CD4-positive, CD25-positive, alpha-beta regulatory T cell (primary cell): Measurements from ENCODE around the gene EML2. TPM values are rescaled to one million over a fixed set of nuclear protein-coding genes. Genes with fewer than 3 reads are reported as not detected.

Experiments used
- ATAC-seq, 2 donors: fragments of 150-1000 bp; cut with Tn5 transposase; one replicate each; pipeline ENCODE4 v1.10.0; 2021; ENCODE audit warnings: low read depth in 2 of 2, moderate number of reproducible peaks in 2 of 2, moderate library complexity in 1 of 2
- DNase-seq, 3 donors: peaks; one replicate each; pipeline versions ENCODE4 v3.0.0 to v3.0.0-alpha.2; 2012 to 2022; ENCODE audit warnings: mixed read lengths in 1 of 3
- H3K27ac ChIP-seq: one replicate; pipeline ENCODE4 v1.7.0; 2013; ENCODE audit warnings: mild to moderate bottlenecking, low read length; ENCODE audit not compliant: insufficient read depth, poor library complexity, severe bottlenecking
- H3K27me3 ChIP-seq: one replicate; pipeline ENCODE4 v1.7.0; 2013; ENCODE audit warnings: low read length; ENCODE audit not compliant: control insufficient read depth, insufficient read depth
- H3K36me3 ChIP-seq: one replicate; pipeline ENCODE4 v1.7.0; 2013; ENCODE audit warnings: mild to moderate bottlenecking, low read length, moderate library complexity; ENCODE audit not compliant: control insufficient read depth, insufficient read depth
- H3K4me1 ChIP-seq: 2 replicates; pipeline ENCODE4 v1.7.0; 2013; ENCODE audit warnings: mild to moderate bottlenecking, low read length; ENCODE audit not compliant: insufficient read depth, control insufficient read depth, poor library complexity, severe bottlenecking
- H3K4me3 ChIP-seq: one replicate; pipeline ENCODE4 v1.7.0; 2013; ENCODE audit warnings: low read depth, mild to moderate bottlenecking, low read length, moderate library complexity
- H3K9me3 ChIP-seq, 2 experiments: 1 replicate in 1 of 2; 2 replicates in 1 of 2; pipeline ENCODE4 v1.7.0; 2013; ENCODE audit warnings: low read length in 2 of 2, mild to moderate bottlenecking in 1 of 2, moderate library complexity in 1 of 2; ENCODE audit not compliant: control insufficient read depth in 2 of 2
- H3K27ac Mint-ChIP-seq, 3 donors: one replicate each; pipeline ENCODE4 v1.8.0; 2020 to 2022; ENCODE audit warnings: mild to moderate bottlenecking in 3 of 3, mixed read lengths in 3 of 3, moderate library complexity in 2 of 3
- H3K27me3 Mint-ChIP-seq: one replicate; pipeline ENCODE4 v1.8.0; 2022; ENCODE audit warnings: mild to moderate bottlenecking, mixed read lengths
- H3K36me3 Mint-ChIP-seq: one replicate; pipeline ENCODE4 v1.8.0; 2020; ENCODE audit warnings: mixed read lengths
- H3K4me1 Mint-ChIP-seq, 4 donors: one replicate each; pipeline ENCODE4 v1.8.0; 2020 to 2022; ENCODE audit warnings: mixed read lengths in 4 of 4, mild to moderate bottlenecking in 1 of 4
- H3K4me3 Mint-ChIP-seq, 4 donors: one replicate each; pipeline ENCODE4 v1.8.0; 2020 to 2022; ENCODE audit warnings: mild to moderate bottlenecking in 4 of 4, mixed read lengths in 4 of 4, moderate library complexity in 3 of 4
- H3K9me3 Mint-ChIP-seq, 7 donors: one replicate each; pipeline ENCODE4 v1.8.0; 2020 to 2022; ENCODE audit warnings: mixed read lengths in 7 of 7, mild to moderate bottlenecking in 3 of 7, moderate library complexity in 2 of 7
- polyA plus RNA-seq, 4 donors: library from polyadenylated mRNA; unstranded; fragments of 300-500 nt; fragmentation: Illumina TruSeq; gene quantifications; one replicate each; pipeline ENCODE4 v1.2.3, GENCODE V29; 2021
- total RNA-seq: library from RNA; stranded (reverse); gene quantifications from one replicate; pipeline ENCODE4 v1.2.3, GENCODE V29; 2022

EML2 gene
- total and polyA plus RNA-seq, 5 donors from 2014 or later, result 15.1 to 90.0 (median 21.2) TPM

- H3K4me3 Mint-ChIP-seq, result peak overlapping the region in 1 of 4 donors; percentile 35
- peak in 1 of 3 donors; percentile 31 for DNase-seq
- no peak overlapping the region for H3K27ac Mint-ChIP-seq
- H3K4me1 Mint-ChIP-seq, result peaks cover 7 to 21% (median 14%) of the 10 kb centered on the region in 4 donors
- H3K9me3 Mint-ChIP-seq, result peaks cover 0 to 3% (median 0%) of the 10 kb centered on the region in 7 donors
- peaks cover 9% of the 10 kb centered on the region for H3K4me1 ChIP-seq
- H3K36me3 ChIP-seq, result no peaks in the 10 kb centered on the region
- H3K4me3 ChIP-seq, result no peak overlapping the region
- no peaks in the 10 kb centered on the region for H3K36me3 Mint-ChIP-seq
- H3K27me3 ChIP-seq, result no peaks in the 10 kb centered on the region
- H3K27me3 Mint-ChIP-seq, result peaks cover 9% of the 10 kb centered on the region
- ATAC-seq, result no peak
- no peak overlapping the region for H3K27ac ChIP-seq
- H3K9me3 ChIP-seq, result no peaks in the 10 kb centered on the region
Measured at GRCh38 chr19:45663800-45664199, 24.6 kb upstream of the EML2 start.

- Histone ChIP-seq H3K36me3 (no peaks in the 10 kb centered on the region), H3K4me3 (no peak overlapping the region), H3K27me3 (no peaks in the 10 kb centered on the region), H3K9me3 (no peaks in the 10 kb centered on the region), H3K4me1 (no peaks in the 10 kb centered on the region), H3K27ac (no peak overlapping the region)
- H3K4me3 Mint-ChIP-seq, result no peak overlapping the region
- DNase-seq (no peak), ATAC-seq (no peak)
- H3K36me3 Mint-ChIP-seq, result no peaks in the 10 kb centered on the region
- peaks cover 0 to 3% (median 0%) of the 10 kb centered on the region in 7 donors for H3K9me3 Mint-ChIP-seq
- peaks cover 7% of the 10 kb centered on the region for H3K27me3 Mint-ChIP-seq
- H3K27ac Mint-ChIP-seq, result no peak overlapping the region
- H3K4me1 Mint-ChIP-seq, result peaks cover 0 to 7% (median 4%) of the 10 kb centered on the region in 4 donors
Measured at GRCh38 chr19:45660636-45661035, 21.4 kb upstream of the EML2 start.

GRCh38 chr19:45659096-45659729, 20.0 kb upstream of the EML2 start:
- no peaks in the 10 kb centered on the region for H3K36me3 Mint-ChIP-seq
- ATAC-seq (no peak), DNase-seq (no peak)
- H3K4me1 ChIP-seq, result no peaks in the 10 kb centered on the region
- H3K27me3 ChIP-seq, result no peaks in the 10 kb centered on the region
- no peak overlapping the region for H3K4me3 ChIP-seq
- no peaks in the 10 kb centered on the region for H3K9me3 ChIP-seq
- H3K4me1 Mint-ChIP-seq, result peaks cover 0 to 4% (median 1%) of the 10 kb centered on the region in 4 donors
- no peak overlapping the region for H3K27ac ChIP-seq
- peaks cover 7% of the 10 kb centered on the region for H3K27me3 Mint-ChIP-seq
- peak overlapping the region in 1 of 3 donors; percentile 39 for H3K27ac Mint-ChIP-seq
- no peaks in the 10 kb centered on the region for H3K36me3 ChIP-seq
- peaks cover 0 to 3% (median 0%) of the 10 kb centered on the region in 7 donors for H3K9me3 Mint-ChIP-seq
- no peak overlapping the region for H3K4me3 Mint-ChIP-seq

- H3K27ac ChIP-seq, result no peak overlapping the region
- no peak for DNase-seq
- H3K27me3 ChIP-seq, result no peaks in the 10 kb centered on the region
- H3K4me3 ChIP-seq, result no peak overlapping the region
- H3K9me3 ChIP-seq, result no peaks in the 10 kb centered on the region
- Mint-ChIP-seq H3K36me3 (no peaks in the 10 kb centered on the region), H3K4me3 (no peak overlapping the region), H3K27me3 (peaks cover 7% of the 10 kb centered on the region), H3K9me3 (peaks cover 0 to 3% (median 0%) of the 10 kb centered on the region in 7 donors), H3K4me1 (no peaks in the 10 kb centered on the region), H3K27ac (no peak overlapping the region)
- no peak for ATAC-seq
- no peaks in the 10 kb centered on the region for H3K4me1 ChIP-seq
- H3K36me3 ChIP-seq, result no peaks in the 10 kb centered on the region
Measured at GRCh38 chr19:45657520-45658167, 18.4 kb upstream of the EML2 start.

- Mint-ChIP-seq H3K36me3 (no peaks in the 10 kb centered on the region), H3K27me3 (peaks cover 12% of the 10 kb centered on the region), H3K27ac (no peak overlapping the region), H3K4me3 (no peak overlapping the region), H3K9me3 (no peaks in the 10 kb centered on the region), H3K4me1 (no peaks in the 10 kb centered on the region)
- no peak for DNase-seq
- ATAC-seq, result no peak
- no peaks in the 10 kb centered on the region for H3K4me1 ChIP-seq
- no peak overlapping the region for H3K4me3 ChIP-seq
- no peaks in the 10 kb centered on the region for H3K9me3 ChIP-seq
- H3K27ac ChIP-seq, result no peak overlapping the region
- no peaks in the 10 kb centered on the region for H3K27me3 ChIP-seq
- no peaks in the 10 kb centered on the region for H3K36me3 ChIP-seq
Measured at GRCh38 chr19:45655073-45655472, 15.9 kb upstream of the EML2 start.

- Histone ChIP-seq H3K27me3 (no peaks in the 10 kb centered on the region), H3K36me3 (no peaks in the 10 kb centered on the region), H3K27ac (no peak overlapping the region), H3K4me1 (no peaks in the 10 kb centered on the region), H3K4me3 (no peak overlapping the region), H3K9me3 (no peaks in the 10 kb centered on the region)
- no peaks in the 10 kb centered on the region for H3K9me3 Mint-ChIP-seq
- DNase-seq, result no peak
- no peak overlapping the region for H3K4me3 Mint-ChIP-seq
- ATAC-seq, result no peak
- H3K27ac Mint-ChIP-seq, result peak overlapping the region in 1 of 3 donors; percentile 52
- peaks cover 8% of the 10 kb centered on the region for H3K27me3 Mint-ChIP-seq
- no peaks in the 10 kb centered on the region for H3K36me3 Mint-ChIP-seq
- H3K4me1 Mint-ChIP-seq, result no peaks in the 10 kb centered on the region
Measured at GRCh38 chr19:45653634-45654033, 14.4 kb upstream of the EML2 start.

GRCh38 chr19:45650722-45651121, 11.5 kb upstream of the EML2 start:
- ATAC-seq (no peak), DNase-seq (no peak)
- no peak overlapping the region for H3K27ac Mint-ChIP-seq
- Histone ChIP-seq H3K27ac (no peak overlapping the region), H3K36me3 (no peaks in the 10 kb centered on the region), H3K9me3 (no peaks in the 10 kb centered on the region), H3K27me3 (no peaks in the 10 kb centered on the region), H3K4me3 (no peak overlapping the region), H3K4me1 (peaks cover 8% of the 10 kb centered on the region)
- H3K9me3 Mint-ChIP-seq, result no peaks in the 10 kb centered on the region
- no peaks in the 10 kb centered on the region for H3K36me3 Mint-ChIP-seq
- peak overlapping the region in 1 of 4 donors; percentile 70 for H3K4me3 Mint-ChIP-seq
- peaks cover 0 to 10% (median 8%) of the 10 kb centered on the region in 4 donors for H3K4me1 Mint-ChIP-seq
- H3K27me3 Mint-ChIP-seq, result peaks cover 6% of the 10 kb centered on the region

- Histone ChIP-seq H3K27ac (no peak overlapping the region), H3K4me1 (peaks cover 36% of the 10 kb centered on the region), H3K36me3 (no peaks in the 10 kb centered on the region), H3K4me3 (peak overlapping the region; percentile 59), H3K27me3 (no peaks in the 10 kb centered on the region), H3K9me3 (no peaks in the 10 kb centered on the region)
- DNase-seq, result no peak
- H3K27me3 Mint-ChIP-seq, result peaks cover 14% of the 10 kb centered on the region
- peak overlapping the region in 2 of 3 donors; percentile 77 to 87 for H3K27ac Mint-ChIP-seq
- H3K4me3 Mint-ChIP-seq, result peak overlapping the region; percentile 88 to 98 (median 91)
- H3K9me3 Mint-ChIP-seq, result no peaks in the 10 kb centered on the region
- H3K36me3 Mint-ChIP-seq, result no peaks in the 10 kb centered on the region
- H3K4me1 Mint-ChIP-seq, result peaks cover 6 to 38% (median 25%) of the 10 kb centered on the region in 4 donors
- no peak for ATAC-seq
Measured at GRCh38 chr19:45646345-45646698, 7.1 kb upstream of the EML2 start.
